Activated naive CD8-positive, alpha-beta T cell treated with anti-CD3 and anti-CD28 coated beads, Interleukin-2, amount 50 U/mL, for 16 hours (primary cell): ENCODE results near the gene BMX.

Experiments used
- DNase-seq: peaks from one replicate; pipeline ENCODE4 v3.0.0-alpha.2; 2020; ENCODE audit warnings: low read depth, low spot score

BMX gene

GRCh38 chrX:15570145-15570544, 69.5 kb downstream of the BMX start:
- no peak for DNase-seq

- no peak for DNase-seq
Observed at GRCh38 chrX:15574017-15574416, 73.4 kb downstream of the BMX start.

GRCh38 chrX:15576019-15576418, 75.4 kb downstream of the BMX start:
- no peak for DNase-seq

GRCh38 chrX:15579778-15580747, 79.5 kb downstream of the BMX start:
- DNase-seq: no peak

- no peak for DNase-seq
Observed at GRCh38 chrX:15594371-15594770, 93.8 kb downstream of the BMX start.

- DNase-seq: no peak
Observed at GRCh38 chrX:15598026-15598425, 97.4 kb downstream of the BMX start.

GRCh38 chrX:15599461-15599860, 98.9 kb downstream of the BMX start:
- DNase-seq: no peak

- DNase-seq: no peak
Observed at GRCh38 chrX:15600049-15600448, 99.4 kb downstream of the BMX start.

- no peak for DNase-seq
Observed at GRCh38 chrX:15600745-15601144, 100.1 kb downstream of the BMX start, which contains the start of gene ACE2. Gene ACE2 (minus strand): TSS chrX:15600960. CDS start chrX:15600911, 49 bp downstream.

GRCh38 chrX:15601932-15602331, 101.3 kb downstream of the BMX start:
- DNase-seq: no peak

GRCh38 chrX:15602761-15603160, 102.2 kb downstream of the BMX start:
- no peak for DNase-seq

- no peak for DNase-seq
Observed at GRCh38 chrX:15605226-15605625, 104.6 kb downstream of the BMX start.
